IMR-90 (cell line): ENCODE results near the gene CYP2D6. TPM values are rescaled to one million over a fixed set of nuclear protein-coding genes. Genes with fewer than 3 reads are reported as not detected.

Experiments used
- ATAC-seq: fragments of 200-7000 bp; cut with Tn5 transposase; 2 replicates; pipeline ENCODE4 v1.9.1; 2020; ENCODE audit warnings: low read depth, mild to moderate bottlenecking, moderate library complexity
- BruUV-seq: library from RNA; stranded (reverse); fragments of 400-500 nt; replicated peaks from 2 replicates; lab custom pipeline; 2021; lab: Mats Ljungman, UMichigan
- CTCF ChIA-PET: fragments of 300-600 bp; formaldehyde crosslinking; extraction: SDS; loops from one replicate; lab custom pipeline; 2021; ENCODE audit warnings: antibody characterized with exemption; lab: Yijun Ruan, JAX
- POLR2A ChIA-PET: fragments of 300-600 bp; sonication (Branson Sonifier 250); formaldehyde crosslinking; loops from one replicate; lab custom pipeline; 2022; ENCODE audit warnings: antibody characterized with exemption; ENCODE audit not compliant: unreplicated experiment; lab: Charles Lee
- DNase-seq: peaks from one replicate; pipeline ENCODE4 v3.0.0; 2013
- H2AFZ ChIP-seq: replicated peaks from 2 replicates; pipeline ENCODE3; 2013; ENCODE audit warnings: low read length, mild to moderate bottlenecking; ENCODE audit not compliant: poor library complexity
- H2AK5ac ChIP-seq: 2 replicates; pipeline ENCODE4 v1.6.1; 2013; ENCODE audit warnings: low read depth, low read length, inconsistent platforms
- H2AK9ac ChIP-seq: replicated peaks from 2 replicates; pipeline ENCODE3; 2013; ENCODE audit warnings: mild to moderate bottlenecking, low read depth, low read length, moderate library complexity; ENCODE audit not compliant: poor library complexity
- H2BK120ac ChIP-seq: 2 replicates; pipeline ENCODE4 v1.6.1; 2013; ENCODE audit warnings: low read depth, low read length, inconsistent platforms
- H2BK15ac ChIP-seq: 3 replicates; pipeline ENCODE4 v1.6.1; 2013; ENCODE audit warnings: low read depth, low read length, inconsistent platforms
- H2BK20ac ChIP-seq: 2 replicates; pipeline ENCODE4 v1.6.1; 2013; ENCODE audit warnings: low read depth, mild to moderate bottlenecking, inconsistent platforms, low read length, moderate library complexity
- H2BK5ac ChIP-seq: 2 replicates; pipeline ENCODE4 v1.6.1; 2013; ENCODE audit warnings: mild to moderate bottlenecking, low read depth, low read length, inconsistent platforms; ENCODE audit not compliant: poor library complexity, severe bottlenecking
- H3K14ac ChIP-seq: replicated peaks from 2 replicates; pipeline ENCODE4 v1.6.1; 2013; ENCODE audit warnings: low read depth, low read length, inconsistent platforms
- H3K18ac ChIP-seq: 2 replicates; pipeline ENCODE4 v1.6.1; 2013; ENCODE audit warnings: low read depth, low read length, control low read depth
- H3K23ac ChIP-seq: 2 replicates; pipeline ENCODE4 v1.6.1; 2013; ENCODE audit warnings: low read depth, low read length, inconsistent platforms
- H3K27ac ChIP-seq: 2 replicates; pipeline ENCODE4 v1.5.1; 2013; ENCODE audit warnings: mild to moderate bottlenecking, control low read depth, low read length; ENCODE audit not compliant: insufficient read depth
- H3K27me3 ChIP-seq: 2 replicates; pipeline ENCODE4 v1.6.1; 2013; ENCODE audit warnings: low read length; ENCODE audit not compliant: control insufficient read depth, insufficient read depth
- H3K36me3 ChIP-seq: 2 replicates; pipeline ENCODE4 v1.6.1; 2013; ENCODE audit warnings: low read length, mixed read lengths; ENCODE audit not compliant: control insufficient read depth, insufficient read depth
- H3K4ac ChIP-seq: 2 replicates; pipeline ENCODE4 v1.6.1; 2013; ENCODE audit warnings: low read depth, low read length, inconsistent platforms
- H3K4me1 ChIP-seq: 2 replicates; pipeline ENCODE4 v1.6.1; 2013; ENCODE audit warnings: low read length, mixed read lengths; ENCODE audit not compliant: control insufficient read depth, insufficient read depth
- H3K4me2 ChIP-seq: 2 replicates; pipeline ENCODE4 v1.6.1; 2013; ENCODE audit warnings: low read depth, mild to moderate bottlenecking, control low read depth, low read length, moderate library complexity
- H3K4me3 ChIP-seq: 2 replicates; pipeline ENCODE4 v1.5.1; 2013; ENCODE audit warnings: low read depth, mild to moderate bottlenecking, control low read depth, low read length, moderate library complexity; ENCODE audit not compliant: insufficient read depth
- H3K56ac ChIP-seq: 2 replicates; pipeline ENCODE4 v1.6.1; 2013; ENCODE audit warnings: low read length, inconsistent platforms; ENCODE audit not compliant: insufficient read depth; ENCODE audit errors: extremely low read depth
- H3K79me1 ChIP-seq, 2 experiments: 2 replicates each; pipeline ENCODE4 v1.6.1; 2013; ENCODE audit warnings: low read length in 2 of 2, inconsistent platforms in 1 of 2, low read depth in 1 of 2
- H3K9ac ChIP-seq: 2 replicates; pipeline ENCODE4 v1.6.1; 2013; ENCODE audit warnings: low read depth, low read length, control low read depth
- H3K9me1 ChIP-seq: 2 replicates; pipeline ENCODE4 v1.6.1; 2013; ENCODE audit warnings: low read length, inconsistent platforms; ENCODE audit not compliant: insufficient read depth
- H3K9me3 ChIP-seq: 2 replicates; pipeline ENCODE4 v1.6.1; 2013; ENCODE audit warnings: low read length; ENCODE audit not compliant: control insufficient read depth, insufficient read depth
- H4K20me1 ChIP-seq: 2 replicates; pipeline ENCODE4 v1.6.1; 2013; ENCODE audit warnings: low read length, inconsistent platforms; ENCODE audit not compliant: insufficient read depth
- H4K5ac ChIP-seq: 2 replicates; pipeline ENCODE4 v1.6.1; 2013; ENCODE audit warnings: mild to moderate bottlenecking, low read depth, low read length, control low read depth
- H4K8ac ChIP-seq, 2 experiments: 2 replicates each; pipeline ENCODE4 v1.6.1; 2013; ENCODE audit warnings: low read depth in 2 of 2, low read length in 2 of 2, control low read depth in 1 of 2, inconsistent platforms in 1 of 2
- H4K91ac ChIP-seq: 2 replicates; pipeline ENCODE4 v1.6.1; 2013; ENCODE audit warnings: low read depth, low read length, inconsistent platforms; ENCODE audit not compliant: insufficient read depth
- BHLHE40 ChIP-seq: fragments of 150-350 bp; IDR thresholded peaks from 2 replicates; pipeline ENCODE4 v1.6.1; 2016; ENCODE audit warnings: mild to moderate bottlenecking, low read depth, low read length
- CEBPB ChIP-seq: IDR thresholded peaks from 2 replicates; pipeline ENCODE4 v1.6.1; 2012; ENCODE audit warnings: low read depth, low read length, improper control_type of control experiment
- CHD1 ChIP-seq: IDR thresholded peaks from 2 replicates; pipeline ENCODE4 v1.6.1; 2012; ENCODE audit warnings: low read depth, low read length, improper control_type of control experiment
- CTCF ChIP-seq: conservative IDR thresholded peaks from 2 replicates; pipeline ENCODE4 v1.5.1; 2012; ENCODE audit warnings: mild to moderate bottlenecking, low read depth, low read length, improper control_type of control experiment
- ELK1 ChIP-seq: fragments of 150-350 bp; IDR thresholded peaks from 2 replicates; pipeline ENCODE4 v1.6.1; 2016; ENCODE audit warnings: low read depth, mild to moderate bottlenecking, low read length, moderate library complexity, borderline replicate concordance
- FOS ChIP-seq: fragments of 150-350 bp; IDR thresholded peaks from 2 replicates; pipeline ENCODE4 v1.6.1; 2016; ENCODE audit warnings: low read depth, low read length
- MAFK ChIP-seq: IDR thresholded peaks from 2 replicates; pipeline ENCODE4 v1.6.1; 2012; ENCODE audit warnings: low read depth, low read length, improper control_type of control experiment
- MAZ ChIP-seq: IDR thresholded peaks from 2 replicates; pipeline ENCODE4 v1.6.1; 2012; ENCODE audit warnings: low read depth, mild to moderate bottlenecking, low read length, improper control_type of control experiment, moderate library complexity, borderline replicate concordance
- MXI1 ChIP-seq: IDR thresholded peaks from 2 replicates; pipeline ENCODE4 v1.6.1; 2012; ENCODE audit warnings: low read depth, mild to moderate bottlenecking, low read length, moderate library complexity, borderline replicate concordance
- NFE2L2 ChIP-seq: fragments of 150-350 bp; IDR thresholded peaks from 2 replicates; pipeline ENCODE4 v1.6.1; 2016; ENCODE audit warnings: low read depth, mild to moderate bottlenecking, low read length
- POLR2A ChIP-seq: IDR thresholded peaks from 2 replicates; pipeline ENCODE4 v1.6.1; 2012; ENCODE audit warnings: mild to moderate bottlenecking, low read depth, low read length
- RAD21 ChIP-seq: IDR thresholded peaks from 2 replicates; pipeline ENCODE4 v1.6.1; 2012; ENCODE audit warnings: low read length, improper control_type of control experiment
- RCOR1 ChIP-seq: IDR thresholded peaks from 2 replicates; pipeline ENCODE4 v1.6.1; 2012; ENCODE audit warnings: mild to moderate bottlenecking, low read length, improper control_type of control experiment; ENCODE audit not compliant: insufficient replicate concordance
- RFX5 ChIP-seq: IDR thresholded peaks from 2 replicates; pipeline ENCODE4 v1.8.0; 2012; ENCODE audit warnings: low read depth, mild to moderate bottlenecking, low read length, moderate library complexity
- SMC3 ChIP-seq: fragments of 150-350 bp; IDR thresholded peaks from 2 replicates; pipeline ENCODE4 v1.6.1; 2016; ENCODE audit warnings: low read depth, mild to moderate bottlenecking, antibody characterized with exemption, low read length, moderate library complexity
- USF2 ChIP-seq: fragments of 150-350 bp; IDR thresholded peaks from 2 replicates; pipeline ENCODE4 v1.6.1; 2017; ENCODE audit warnings: mild to moderate bottlenecking, antibody characterized with exemption, low read length, low read depth
- WGBS, 2 experiments: methylation state at CpG; one replicate each; pipeline versions ENCODE4 v1.1.5 to v1.1.7; 2013; ENCODE audit warnings: missing lambda C conversion rate in 2 of 2; ENCODE audit not compliant: insufficient read length in 1 of 2; ENCODE audit errors: extremely low coverage in 2 of 2; 5-methylcytosine and 5-hydroxymethylcytosine counted together
- dilution Hi-C: fragments of 300-500 bp; cut with HindIII; formaldehyde crosslinking; loops from one replicate; pipeline ENCODE4 v1.14.3; 2018; ENCODE audit warnings: low sequenced_read_pairs; ENCODE audit not compliant: unreplicated experiment
- in situ Hi-C: fragments of 300-500 bp; cut with MboI; formaldehyde crosslinking; loops from 3 replicates; pipeline ENCODE4 v1.14.3; 2019; ENCODE audit warnings: low sequenced_read_pairs, inconsistent platforms, mixed read lengths
- intact Hi-C: fragments of 100-400 bp; cut with micrococcal nuclease; formaldehyde crosslinking; loops from 2 replicates; pipeline ENCODE4 v1.10.0; 2022
- polyA plus RNA-seq, 3 experiments: library from polyadenylated mRNA; depleted of rRNA; stranded (reverse); fragments of >200 nt; gene quantifications; 2 replicates each; pipeline ENCODE4 v1.2.3, GENCODE V29; 2012; ENCODE audit warnings: low replicate concordance in 1 of 3
- total RNA-seq: library from RNA; depleted of rRNA; stranded (reverse); fragments of >200 nt; gene quantifications from 2 replicates; pipeline ENCODE4 v1.2.3, GENCODE V29; 2012

The CYP2D6 gene
- total and polyA plus RNA-seq, 2 of the 4 experiments (the other 2 are of a cell fraction) = under 0.01 to 0.24 TPM

DNA sequence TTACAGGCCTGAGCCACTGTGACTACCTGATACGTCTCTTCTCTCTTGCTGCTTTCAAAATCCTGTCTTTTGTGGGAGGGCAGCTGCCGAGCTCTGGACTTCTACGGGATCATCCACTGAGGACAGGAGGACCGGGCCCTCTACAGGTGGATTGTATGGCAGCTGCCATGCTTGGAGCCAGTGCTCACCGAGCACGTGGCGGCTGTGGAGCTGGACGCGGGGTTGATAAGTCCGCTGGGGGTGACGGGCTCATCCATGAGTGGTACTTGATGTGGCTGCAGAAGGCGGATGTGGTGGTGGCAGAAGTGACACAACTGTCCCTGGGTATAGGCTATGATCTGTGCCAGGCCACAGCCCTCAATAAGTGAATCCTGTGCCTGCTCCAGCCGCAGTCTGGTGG lies 1.8 kb upstream of the CYP2D6 start:
- no peak overlapping the region for H3K4me3 ChIP-seq
- H2BK15ac ChIP-seq = no peak overlapping the region
- H4K20me1 ChIP-seq = no peaks in the 10 kb centered on the region
- no peak overlapping the region for H2AK5ac ChIP-seq
- H3K4me2 ChIP-seq = no peak overlapping the region
- ChIA-PET POLR2A (no interaction called here), CTCF (no interaction called here)
- no peak overlapping the region for H2AFZ ChIP-seq
- ATAC-seq = no peak
- H3K9me3 ChIP-seq = no peaks in the 10 kb centered on the region
- no peak overlapping the region for H2BK20ac ChIP-seq
- no peaks in the 10 kb centered on the region for H3K4me1 ChIP-seq
- no peak for DNase-seq
- H3K36me3 ChIP-seq = no peaks in the 10 kb centered on the region
- dilution Hi-C loops = no loop called here
- H4K8ac ChIP-seq = no peak overlapping the region
- H3K9ac ChIP-seq = no peak overlapping the region
- BruUV-seq = no TSS peak
- no peak overlapping the region for H2BK5ac ChIP-seq
- no peak overlapping the region for H3K4ac ChIP-seq
- H4K91ac ChIP-seq = no peak overlapping the region
- no peak overlapping the region for H2AK9ac ChIP-seq
- no peaks in the 10 kb centered on the region for H3K79me1 ChIP-seq
- H3K9me1 ChIP-seq = no peaks in the 10 kb centered on the region
- in situ Hi-C loops = no loop called here
- no peak overlapping the region for H2BK120ac ChIP-seq
- H3K14ac ChIP-seq = no peak overlapping the region
- no peak overlapping the region for H3K18ac ChIP-seq
- H4K5ac ChIP-seq = no peak overlapping the region
- no CpG with 5 or more reads among the region's 13 CpGs for WGBS, 2 experiments
- no peak overlapping the region for H3K56ac ChIP-seq
- no peak overlapping the region for H3K23ac ChIP-seq
- H3K27me3 ChIP-seq = no peaks in the 10 kb centered on the region
- no peak overlapping the region for H3K27ac ChIP-seq
- intact Hi-C loops = no loop called here
- TF ChIP-seq FOS (no peak), CEBPB (no peak), RCOR1 (no peak), BHLHE40 (no peak), RAD21 (no peak), ELK1 (no peak), POLR2A (no peak), CHD1 (no peak), RFX5 (no peak), CTCF (no peak), MAZ (no peak), MAFK (no peak), MXI1 (no peak), SMC3 (no peak), USF2 (no peak), NFE2L2 (no peak)
